GM12801 (cell line): ENCODE results near the gene PPP2R5D.

Source experiments
- CTCF ChIP-seq: IDR thresholded peaks from one replicate; pipeline ENCODE4 v1.5.1; 2011; ENCODE audit warnings: control low read depth; ENCODE audit not compliant: insufficient read length; ENCODE audit errors: extremely low read depth

Gene PPP2R5D

GRCh38 chr6:42939810-42940167 lies 44.6 kb upstream of the PPP2R5D start:
- TF ChIP-seq CTCF = no peak

GRCh38 chr6:42940493-42941045 lies 43.8 kb upstream of the PPP2R5D start:
- TF ChIP-seq CTCF = no peak

- no peak for TF ChIP-seq CTCF
Measured at GRCh38 chr6:42942444-42942843, 41.9 kb upstream of the PPP2R5D start.

GRCh38 chr6:42947950-42948349 lies 36.4 kb upstream of the PPP2R5D start:
- TF ChIP-seq CTCF = no peak

- TF ChIP-seq CTCF = no peak
Measured at GRCh38 chr6:42952389-42952788, 32.0 kb upstream of the PPP2R5D start.

- TF ChIP-seq CTCF = no peak
Measured at GRCh38 chr6:42958125-42958524, 26.2 kb upstream of the PPP2R5D start.

GRCh38 chr6:42959917-42960242 lies 24.5 kb upstream of the PPP2R5D start:
- TF ChIP-seq CTCF = no peak

GRCh38 chr6:42960243-42961019 lies 23.9 kb upstream of the PPP2R5D start, which contains the start of gene GNMT:
Gene GNMT (plus strand): TSS chr6:42960754. CDS start chr6:42960768, 14 bp downstream.
- TF ChIP-seq CTCF = no peak
